ENCODE data around the gene PCAT6.

The PCAT6 gene

DNA sequence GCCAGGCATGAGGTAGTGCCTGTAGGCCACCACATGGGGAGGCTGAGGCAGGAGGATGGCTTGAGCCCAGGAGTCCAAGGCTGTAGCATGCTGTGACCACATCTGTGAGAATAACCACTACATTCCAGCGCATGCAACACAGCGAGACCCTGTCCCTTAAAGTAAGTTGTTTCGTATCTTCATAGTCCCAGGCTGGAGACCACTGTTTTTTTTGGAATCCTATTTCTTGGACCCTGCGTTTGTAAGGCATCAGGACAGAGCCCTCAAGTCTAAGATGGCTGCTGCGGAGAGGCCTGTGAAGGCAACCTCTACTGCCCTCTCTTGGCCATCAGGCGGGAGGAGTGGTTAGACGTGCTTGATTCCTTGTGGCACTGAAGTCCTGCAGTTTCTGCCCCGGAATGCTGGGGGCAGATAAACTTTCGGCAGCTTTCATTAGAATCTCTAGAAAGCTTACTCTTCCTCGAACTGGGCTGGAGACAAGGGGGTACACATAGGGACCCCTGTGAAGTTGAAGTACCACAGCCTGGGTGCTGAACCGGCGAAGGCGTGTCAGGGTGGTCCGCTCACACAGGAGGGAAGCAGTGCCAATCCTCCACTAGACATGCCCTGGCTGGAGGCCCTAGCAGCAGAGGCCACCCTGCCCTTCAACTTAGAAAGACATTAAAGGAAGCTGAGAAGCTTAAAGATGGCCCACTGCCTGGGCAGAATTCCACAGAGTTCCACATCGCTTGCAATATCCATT, 41.6 kb downstream of the PCAT6 start:
- peak; percentile 66 for DNase-seq

DNA sequence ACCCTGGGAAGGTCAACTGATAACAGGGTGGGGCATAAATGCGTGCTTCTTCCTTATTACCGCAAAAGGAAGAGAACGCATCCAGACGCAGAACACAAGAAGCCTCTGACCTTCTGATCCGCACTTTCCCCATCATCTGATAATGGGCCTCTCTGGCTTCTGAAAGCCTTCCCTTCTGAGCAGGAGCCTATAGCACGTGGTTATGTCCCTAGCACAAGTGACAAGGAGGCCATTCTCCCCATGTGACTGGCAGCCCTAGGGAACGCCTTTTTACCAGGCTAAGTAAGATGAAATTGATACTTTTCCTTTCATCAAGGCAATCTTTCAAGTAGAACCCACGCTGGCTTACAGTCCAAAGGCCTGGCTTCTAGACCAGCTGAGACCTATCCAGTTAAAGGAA, 44.0 kb downstream of the PCAT6 start:
- DNase-seq, result no peak

- DNase-seq, result no peak
Observed at GRCh38 chr1:202856014-202856413, 45.3 kb downstream of the PCAT6 start.

- no peak for DNase-seq
Observed at GRCh38 chr1:202857136-202857610, 46.4 kb downstream of the PCAT6 start.

DNA sequence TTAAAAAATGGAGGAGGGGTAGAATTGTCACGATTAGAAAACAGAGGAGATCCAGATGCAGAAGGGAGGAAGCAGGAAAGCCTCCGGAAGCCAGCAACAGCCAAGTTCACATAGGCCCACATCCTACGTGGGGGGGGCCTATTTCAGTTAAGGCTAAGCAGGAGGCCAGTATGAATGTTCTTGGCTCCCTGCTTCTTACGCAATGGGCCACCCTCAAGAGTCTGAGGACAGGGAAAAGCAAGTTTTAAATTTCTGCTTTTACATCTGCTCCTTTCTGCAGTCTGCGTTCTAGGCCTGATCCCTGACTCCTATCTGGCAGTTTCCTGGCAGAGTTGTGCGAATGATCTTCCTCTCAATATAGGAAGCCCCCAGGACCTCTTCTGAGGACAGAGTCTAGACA, 47.6 kb downstream of the PCAT6 start:
- no peak for DNase-seq

DNA sequence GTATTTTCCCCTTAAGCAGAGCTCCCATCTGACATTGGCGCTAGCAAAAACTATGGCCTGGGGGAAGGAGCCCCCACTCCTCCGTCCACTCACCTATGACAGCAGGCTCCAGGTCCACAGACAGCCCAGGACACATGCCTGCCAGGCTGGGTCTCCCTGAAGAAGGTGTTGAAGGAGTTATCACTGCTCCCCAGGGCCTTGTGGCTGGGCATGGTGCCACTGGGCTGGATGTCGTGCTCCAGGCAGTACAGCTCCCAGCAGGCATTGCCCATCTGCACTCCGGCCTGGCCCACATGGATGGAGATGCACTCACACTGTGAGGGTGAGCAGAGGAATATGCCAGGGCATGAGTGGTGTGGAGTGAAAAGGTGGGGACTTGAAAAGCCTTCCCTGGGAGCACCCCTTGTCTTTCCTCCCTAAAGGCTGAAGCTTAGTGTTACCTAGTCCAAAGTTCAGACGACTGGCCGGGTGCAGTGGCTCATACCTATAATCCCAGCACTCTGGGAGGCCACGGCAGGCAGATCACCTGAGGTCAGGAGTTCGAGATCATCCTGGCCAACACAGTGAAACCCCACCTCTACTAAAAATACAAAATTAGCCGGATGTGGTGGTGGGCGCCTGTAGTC, 48.1 kb downstream of the PCAT6 start:
- DNase-seq, result no peak

DNA sequence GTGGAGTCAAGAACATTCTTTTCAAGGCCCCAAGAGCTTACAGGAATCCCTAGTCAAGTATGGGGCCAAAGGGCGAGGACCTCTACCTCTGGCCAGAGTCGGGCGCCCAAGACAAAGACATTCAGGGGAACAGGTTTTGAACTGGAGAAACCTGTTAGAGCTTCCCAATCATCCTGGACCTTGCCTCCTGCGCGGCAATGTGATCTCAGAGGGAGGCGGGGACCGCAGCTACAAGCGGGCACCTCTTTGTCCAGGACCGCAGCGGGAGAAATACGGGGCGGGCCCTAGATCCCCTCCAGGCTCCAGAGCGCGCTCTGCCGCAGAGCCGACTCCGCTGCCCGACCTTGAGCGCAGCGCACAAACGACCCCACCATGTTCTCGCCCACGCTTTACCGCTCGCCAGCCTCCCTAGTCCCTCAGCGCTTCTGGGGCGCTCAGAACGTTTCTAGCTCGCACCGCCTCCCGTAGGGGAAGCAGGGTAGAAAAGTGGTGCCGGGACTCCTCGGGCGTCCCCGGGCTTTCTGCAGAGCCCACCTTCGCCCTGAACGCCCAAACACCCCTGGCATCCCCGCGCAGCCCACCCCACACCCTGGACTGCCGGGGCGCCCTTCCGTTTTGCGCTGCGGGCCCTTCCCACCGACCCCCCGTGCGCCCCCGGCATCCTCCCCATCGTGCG, 50.1 kb downstream of the PCAT6 start:
- DNase-seq, result peak; percentile 70

Measured in activated CD8-positive, alpha-beta memory T cell treated with anti-CD3 and anti-CD28 coated beads for 24 hours (primary cell).